Colonic mucosa (tissue), 2 donors: Measurements from ENCODE around the gene C1orf174. TPM values are rescaled to one million over a fixed set of nuclear protein-coding genes. Genes with fewer than 3 reads are reported as not detected.

Experiments
- total RNA-seq, 2 donors: library from RNA; stranded (reverse); fragmentation: NEBNext Ultra II Directional in 1 of 2; extraction: Animal tissue kit (Norgen Biotek cat#: 25700) in 1 of 2; gene quantifications; one replicate each; pipeline ENCODE4 v1.2.1, GENCODE V29; 2021
- donor health status: DM: no; HTN: no; CAD: no.
- donor health status: DM: no; HTN: no; CAD: no.

The C1orf174 gene
- total RNA-seq, 2 donors from 2014 or later = 19.4 to 32.8 TPM

Other genes with a start within 250 kb of the C1orf174 start
- under 1 TPM; 0.29 to 0.42 TPM for gene TP73, start 247.8 kb downstream of the C1orf174 start, total RNA-seq
- not detected for gene CCDC27, start 147.8 kb downstream of the C1orf174 start, total RNA-seq
- gene SMIM1, start 127.5 kb downstream of the C1orf174 start, total RNA-seq = 1 to 10 TPM; 1.9 to 2.4 TPM
- 10 to 100 TPM; 31.9 to 42.7 TPM for gene LRRC47, start 103.8 kb downstream of the C1orf174 start, total RNA-seq
- 10 to 100 TPM; 41.1 to 52.7 TPM for gene CEP104, start 43.1 kb downstream of the C1orf174 start, total RNA-seq
- 10 to 100 TPM in 1 of 2 donors, 1 to 10 TPM in 1; 4.5 to 10.7 TPM for gene DFFB, start 42.8 kb downstream of the C1orf174 start, total RNA-seq